Measurements from ENCODE around the gene ORC5. TPM values are rescaled to one million over a fixed set of nuclear protein-coding genes. Genes with fewer than 3 reads are reported as not detected.

The ORC5 gene
- total RNA-seq, 1 experiment from 2014 or later, result 21.0 TPM

DNA sequence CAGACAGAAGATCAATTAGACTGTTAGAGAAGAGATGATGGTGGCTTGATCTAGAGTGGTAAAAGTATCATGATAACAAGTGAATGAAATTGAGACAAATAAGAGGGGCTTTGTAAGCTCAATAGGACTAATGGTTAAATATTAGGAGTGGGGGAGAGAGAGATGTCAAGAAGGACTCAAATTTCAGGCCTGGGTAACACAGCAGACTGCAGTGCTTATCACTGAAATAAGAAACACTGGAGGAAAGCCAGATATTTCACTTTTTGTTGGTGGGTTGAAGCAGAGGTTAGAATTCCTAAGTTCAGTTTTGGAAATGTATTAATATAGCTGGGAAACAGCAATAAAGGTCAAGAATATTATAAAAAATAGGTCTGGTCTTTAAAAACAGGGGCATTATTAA is 74.6 kb downstream of the ORC5 start (continued):
- no peak for TF ChIP-seq AFF4 (CRISPR knock-in tag; IDR thresholded peaks at IDR 0.05; ENCODE audit: borderline replicate concordance)
- no peak for TF ChIP-seq USF2 (CRISPR knock-in tag; IDR thresholded peaks at IDR 0.05)
- TF ChIP-seq ZNF423 (CRISPR knock-in tag; IDR thresholded peaks at IDR 0.05), result no peak
- TF ChIP-seq GRHL2 (CRISPR knock-in tag; IDR thresholded peaks at IDR 0.05; ENCODE audit: insufficient replicate concordance, severe bottlenecking), result no peak

DNA sequence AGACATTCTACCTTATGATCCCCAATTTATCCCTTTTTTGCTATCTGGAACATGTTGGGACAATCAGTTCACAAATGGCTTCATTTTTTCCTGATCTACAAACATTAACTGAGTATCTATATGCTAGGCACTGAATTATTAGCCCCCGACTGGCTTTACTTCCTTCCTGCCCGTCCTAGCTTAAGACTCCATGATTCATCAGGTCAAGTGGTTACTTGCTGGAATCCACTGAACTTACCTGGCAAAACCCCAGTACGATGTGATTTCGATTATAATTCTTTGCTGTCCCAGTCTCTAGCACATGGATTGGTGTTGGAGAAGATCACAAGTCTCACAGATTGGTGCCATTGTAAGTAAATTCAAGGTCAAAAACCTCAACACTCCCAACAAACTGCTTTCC is 77.1 kb downstream of the ORC5 start:
- H3K4me1 Mint-ChIP-seq, result peaks cover 12% of the 10 kb centered on the region
- ChIA-PET POLR2A (no interaction called here), CTCF (no interaction called here)
- H3K9me3 Mint-ChIP-seq, result peaks cover 3% of the 10 kb centered on the region; the same call in 1 of the 2 replicates
- no peak overlapping the region for H3K4me3 Mint-ChIP-seq
- peaks cover 26% of the 10 kb centered on the region for H3K36me3 Mint-ChIP-seq
- no peak for ATAC-seq
- no peaks in the 10 kb centered on the region for H3K27me3 Mint-ChIP-seq (ENCODE audit: low read depth)
- H3K27ac Mint-ChIP-seq, result no peak overlapping the region; the same call in 1 of the 2 replicates
- DNase-seq (ENCODE audit: low spot score), result no peak
- TF ChIP-seq, protein P1, sequence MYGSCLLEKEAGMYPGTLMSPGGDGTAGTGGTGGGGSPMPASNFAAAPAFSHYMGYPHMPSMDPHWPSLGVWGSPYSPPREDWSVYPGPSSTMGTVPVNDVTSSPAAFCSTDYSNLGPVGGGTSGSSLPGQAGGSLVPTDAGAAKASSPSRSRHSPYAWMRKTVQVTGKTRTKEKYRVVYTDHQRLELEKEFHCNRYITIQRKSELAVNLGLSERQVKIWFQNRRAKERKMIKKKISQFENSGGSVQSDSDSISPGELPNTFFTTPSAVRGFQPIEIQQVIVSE (CRISPR knock-in tag; IDR thresholded peaks at IDR 0.05; ENCODE audit: borderline replicate concordance), result no peak
- TF ChIP-seq SMAD3 (CRISPR knock-in tag; IDR thresholded peaks at IDR 0.05; ENCODE audit: borderline replicate concordance), result no peak
- TF ChIP-seq ZNF396 (CRISPR knock-in tag; IDR thresholded peaks at IDR 0.05; ENCODE audit: borderline replicate concordance), result no peak
- no peak for TF ChIP-seq MYBL2 (CRISPR knock-in tag; IDR thresholded peaks at IDR 0.05)

GRCh38 chr7:104127204-104127603 is 80.6 kb downstream of the ORC5 start:
- Mint-ChIP-seq H3K27me3 (ENCODE audit: low read depth) (no peaks in the 10 kb centered on the region), H3K4me3 (no peak overlapping the region), H3K36me3 (peaks cover 29% of the 10 kb centered on the region), H3K9me3 (peaks cover 3% of the 10 kb centered on the region; the same call in 1 of the 2 replicates), H3K4me1 (peaks cover 16% of the 10 kb centered on the region), H3K27ac (no peak overlapping the region)
- ATAC-seq (no peak), DNase-seq (ENCODE audit: low spot score) (no peak)
- ChIA-PET POLR2A (no interaction called here), CTCF (no interaction called here)
- TF ChIP-seq SMAD3 (CRISPR knock-in tag; IDR thresholded peaks at IDR 0.05; ENCODE audit: borderline replicate concordance) (no peak), ELF4 (CRISPR knock-in tag; IDR thresholded peaks at IDR 0.05; ENCODE audit: low read depth) (no peak), ZNF671 (CRISPR knock-in tag; IDR thresholded peaks at IDR 0.05) (no peak), NFE2L1 (CRISPR knock-in tag; IDR thresholded peaks at IDR 0.05) (no peak), FOXK1 (CRISPR knock-in tag; IDR thresholded peaks at IDR 0.05) (no peak)
- TF ChIP-seq, protein P2, sequence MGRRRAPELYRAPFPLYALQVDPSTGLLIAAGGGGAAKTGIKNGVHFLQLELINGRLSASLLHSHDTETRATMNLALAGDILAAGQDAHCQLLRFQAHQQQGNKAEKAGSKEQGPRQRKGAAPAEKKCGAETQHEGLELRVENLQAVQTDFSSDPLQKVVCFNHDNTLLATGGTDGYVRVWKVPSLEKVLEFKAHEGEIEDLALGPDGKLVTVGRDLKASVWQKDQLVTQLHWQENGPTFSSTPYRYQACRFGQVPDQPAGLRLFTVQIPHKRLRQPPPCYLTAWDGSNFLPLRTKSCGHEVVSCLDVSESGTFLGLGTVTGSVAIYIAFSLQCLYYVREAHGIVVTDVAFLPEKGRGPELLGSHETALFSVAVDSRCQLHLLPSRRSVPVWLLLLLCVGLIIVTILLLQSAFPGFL (CRISPR knock-in tag; IDR thresholded peaks at IDR 0.05; ENCODE audit: borderline replicate concordance), result no peak
- TF ChIP-seq, protein P3, sequence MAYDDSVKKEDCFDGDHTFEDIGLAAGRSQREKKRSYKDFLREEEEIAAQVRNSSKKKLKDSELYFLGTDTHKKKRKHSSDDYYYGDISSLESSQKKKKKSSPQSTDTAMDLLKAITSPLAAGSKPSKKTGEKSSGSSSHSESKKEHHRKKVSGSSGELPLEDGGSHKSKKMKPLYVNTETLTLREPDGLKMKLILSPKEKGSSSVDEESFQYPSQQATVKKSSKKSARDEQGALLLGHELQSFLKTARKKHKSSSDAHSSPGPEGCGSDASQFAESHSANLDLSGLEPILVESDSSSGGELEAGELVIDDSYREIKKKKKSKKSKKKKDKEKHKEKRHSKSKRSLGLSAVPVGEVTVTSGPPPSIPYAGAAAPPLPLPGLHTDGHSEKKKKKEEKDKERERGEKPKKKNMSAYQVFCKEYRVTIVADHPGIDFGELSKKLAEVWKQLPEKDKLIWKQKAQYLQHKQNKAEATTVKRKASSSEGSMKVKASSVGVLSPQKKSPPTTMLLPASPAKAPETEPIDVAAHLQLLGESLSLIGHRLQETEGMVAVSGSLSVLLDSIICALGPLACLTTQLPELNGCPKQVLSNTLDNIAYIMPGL (CRISPR knock-in tag; IDR thresholded peaks at IDR 0.05), result no peak

Measured in WTC11 (cell line).